ENCODE results near the gene KMT2D. TPM values are rescaled to one million over a fixed set of nuclear protein-coding genes. Genes with fewer than 3 reads are reported as not detected.

The KMT2D gene
- total and polyA plus RNA-seq, 8 donors: 3.2 to 220 (median 82.3) TPM

- intact Hi-C loops (cut with DNase I; ENCODE audit: low total_unique reads): no loop called here
- no peak for DNase-seq
- Histone ChIP-seq H3K4me1 (peaks cover 40 to 72% (median 62%) of the 10 kb centered on the region in 4 donors), H3K9me3 (no peaks in the 10 kb centered on the region), H3K27me3 (peaks cover 30 to 70% (median 61%) of the 10 kb centered on the region in 3 donors), H3K36me3 (peaks cover 11 to 16% (median 15%) of the 10 kb centered on the region in 4 donors), H3K4me3 (no peak overlapping the region), H3K27ac (no peak overlapping the region)
- 48 to 64% (median 51%) methylated on average over 4 of the region's 4 CpGs for WGBS, 5 donors
- TF ChIP-seq CTCF (IDR thresholded peaks at IDR 0.05) (no peak), POLR2AphosphoS5 (IDR thresholded peaks at IDR 0.05) (no peak), POLR2A (IDR thresholded peaks at IDR 0.05) (no peak), EP300 (IDR thresholded peaks at IDR 0.05) (no peak)
These were observed 32.3 kb upstream of the KMT2D start for GRCh38 chr12:49092816-49093406.

DNA sequence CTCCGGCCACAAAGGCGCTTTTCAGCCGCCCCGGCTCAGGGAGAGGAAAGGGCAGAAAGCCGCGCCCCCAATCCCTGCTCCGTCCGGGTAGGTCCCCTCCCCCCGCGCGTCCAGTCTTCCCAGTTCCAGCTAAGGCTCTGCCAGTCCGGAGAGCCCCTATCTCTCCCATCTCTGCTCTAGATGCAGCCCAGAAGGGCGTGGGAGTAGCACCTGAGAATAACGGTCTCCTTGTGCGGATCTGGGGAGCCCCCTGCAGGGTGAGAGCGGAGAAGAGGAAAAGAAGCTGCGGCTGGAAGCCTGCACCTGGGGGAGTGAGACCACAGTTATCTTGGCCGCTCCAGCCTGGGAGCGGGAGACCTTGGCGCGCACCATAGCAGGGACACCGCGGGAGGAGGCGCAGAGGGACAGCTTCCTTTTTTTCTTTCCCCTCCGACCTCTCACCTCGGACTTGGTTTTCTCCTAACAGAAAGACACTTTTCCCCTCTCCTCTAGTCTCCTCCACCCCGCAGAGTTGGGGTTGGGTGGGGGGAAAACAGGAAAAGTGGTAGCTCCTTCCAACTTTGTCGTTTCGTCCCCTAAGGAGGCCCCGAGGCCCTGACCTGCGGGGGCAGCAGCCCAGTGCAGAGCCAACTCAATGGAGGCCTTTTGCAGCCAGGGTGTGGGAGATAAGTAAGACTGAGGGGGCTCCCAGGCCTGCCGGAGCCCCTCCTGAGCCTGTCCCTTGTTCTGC lies 31.7 kb upstream of the KMT2D start:
- H3K9me3 ChIP-seq: no peaks in the 10 kb centered on the region
- peak in 1 of 2 donors; percentile 66 for DNase-seq
- intact Hi-C loops (cut with DNase I; ENCODE audit: low total_unique reads): no loop called here
- TF ChIP-seq POLR2A (IDR thresholded peaks at IDR 0.05) (no peak), CTCF (IDR thresholded peaks at IDR 0.05) (no peak)
- H3K4me1 ChIP-seq: peaks cover 43 to 73% (median 64%) of the 10 kb centered on the region in 4 donors
- H3K4me3 ChIP-seq: peak overlapping the region; percentile 18 to 33 (median 24)
- 2 to 8% (median 4%) methylated on average over 32 of the region's 32 CpGs for WGBS, 5 donors
- peaks cover 4 to 9% (median 8%) of the 10 kb centered on the region in 4 donors for H3K36me3 ChIP-seq
- peaks cover 30 to 70% (median 61%) of the 10 kb centered on the region in 3 donors for H3K27me3 ChIP-seq
- peak overlapping the region in 1 of 5 donors; percentile 21 for H3K27ac ChIP-seq

GRCh38 chr12:49091836-49092085 lies 31.2 kb upstream of the KMT2D start:
- no peak for DNase-seq
- 1 to 6% (median 4%) methylated on average over 14 of the region's 14 CpGs for WGBS, 5 donors
- TF ChIP-seq POLR2AphosphoS5 (IDR thresholded peaks at IDR 0.05): no peak
- TF ChIP-seq CTCF (IDR thresholded peaks at IDR 0.05): no peak
- TF ChIP-seq POLR2A (IDR thresholded peaks at IDR 0.05): no peak
- no peak for TF ChIP-seq EP300 (IDR thresholded peaks at IDR 0.05)
- intact Hi-C loops (cut with DNase I; ENCODE audit: low total_unique reads): no loop called here
- Histone ChIP-seq H3K9me3 (no peaks in the 10 kb centered on the region), H3K4me3 (peak overlapping the region in 3 of 4 donors; percentile 18 to 33 (median 23)), H3K27ac (peak overlapping the region in 1 of 5 donors; percentile 21), H3K36me3 (peaks cover 0 to 4% (median 3%) of the 10 kb centered on the region in 4 donors), H3K27me3 (peaks cover 30 to 70% (median 61%) of the 10 kb centered on the region in 3 donors), H3K4me1 (peaks cover 43 to 73% (median 64%) of the 10 kb centered on the region in 4 donors)

GRCh38 chr12:49091056-49091835 lies 30.7 kb upstream of the KMT2D start:
- no peak for DNase-seq
- Histone ChIP-seq H3K27me3 (peaks cover 30 to 70% (median 61%) of the 10 kb centered on the region in 3 donors), H3K27ac (no peak overlapping the region), H3K4me1 (peaks cover 43 to 73% (median 64%) of the 10 kb centered on the region in 4 donors), H3K36me3 (no peaks in the 10 kb centered on the region), H3K4me3 (peak overlapping the region in 3 of 4 donors; percentile 18 to 33 (median 23)), H3K9me3 (no peaks in the 10 kb centered on the region)
- intact Hi-C loops (cut with DNase I; ENCODE audit: low total_unique reads): no loop called here
- TF ChIP-seq CTCF (IDR thresholded peaks at IDR 0.05) (no peak), EP300 (IDR thresholded peaks at IDR 0.05) (no peak), POLR2AphosphoS5 (IDR thresholded peaks at IDR 0.05) (no peak), POLR2A (IDR thresholded peaks at IDR 0.05) (no peak)
- WGBS, 5 donors: 18 to 39% (median 24%) methylated on average over 20 to 41 of the region's 41 CpGs
